ENCODE results near the gene CERS5.
"Not testable (repeated sequence)": the region's sequence is repeated elsewhere in the genome, so short reads cannot be mapped to it uniquely, and the experiment has no call there.

The CERS5 gene

DNA sequence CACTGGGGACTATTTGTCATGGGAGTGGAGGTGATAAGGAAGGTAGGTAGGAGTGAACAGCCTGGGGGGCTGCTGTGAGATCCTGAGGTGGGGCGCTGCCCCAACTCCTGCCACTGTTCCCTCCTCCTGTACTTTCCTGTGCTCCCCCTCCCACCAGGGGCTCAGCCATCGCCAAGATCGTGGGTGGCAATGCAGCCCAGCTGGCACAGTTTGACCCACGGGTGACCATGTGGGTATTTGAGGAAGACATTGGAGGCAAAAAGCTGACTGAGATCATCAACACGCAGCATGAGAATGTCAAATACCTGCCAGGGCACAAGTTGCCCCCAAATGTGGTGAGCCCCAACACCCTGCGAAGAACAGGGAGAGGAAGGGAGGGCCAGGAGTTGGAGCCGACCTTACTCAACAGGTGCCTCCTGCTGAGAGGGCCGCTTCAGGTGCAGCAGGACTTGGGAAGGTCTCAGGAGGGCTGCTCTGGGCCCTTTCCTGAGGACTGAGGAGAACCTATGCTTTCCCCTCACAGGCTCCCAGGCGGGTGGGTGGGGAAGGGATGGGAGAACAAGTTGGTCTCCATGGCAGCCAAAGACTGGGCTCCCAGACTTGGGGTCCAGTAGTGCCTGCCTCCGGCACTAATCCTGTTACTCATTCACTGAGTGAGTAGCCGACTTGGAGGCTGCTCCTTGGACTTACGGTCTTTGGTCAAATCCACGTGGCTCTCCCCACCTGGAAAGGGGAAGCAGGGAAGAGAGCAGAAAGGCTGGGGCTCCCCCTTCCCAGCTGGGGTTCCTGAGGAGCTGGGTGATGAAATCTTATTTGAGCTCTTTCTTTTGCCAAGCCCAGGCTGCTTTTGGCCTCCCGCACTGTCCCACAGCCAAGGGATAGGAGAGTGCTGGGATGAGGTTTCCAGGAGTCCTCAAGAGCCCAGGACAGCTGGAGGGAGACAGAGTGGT, 62.5 kb downstream of the CERS5 start:
- in situ Hi-C loops (cut with MboI; ENCODE audit: low sequenced_read_pairs), result no loop called here

DNA sequence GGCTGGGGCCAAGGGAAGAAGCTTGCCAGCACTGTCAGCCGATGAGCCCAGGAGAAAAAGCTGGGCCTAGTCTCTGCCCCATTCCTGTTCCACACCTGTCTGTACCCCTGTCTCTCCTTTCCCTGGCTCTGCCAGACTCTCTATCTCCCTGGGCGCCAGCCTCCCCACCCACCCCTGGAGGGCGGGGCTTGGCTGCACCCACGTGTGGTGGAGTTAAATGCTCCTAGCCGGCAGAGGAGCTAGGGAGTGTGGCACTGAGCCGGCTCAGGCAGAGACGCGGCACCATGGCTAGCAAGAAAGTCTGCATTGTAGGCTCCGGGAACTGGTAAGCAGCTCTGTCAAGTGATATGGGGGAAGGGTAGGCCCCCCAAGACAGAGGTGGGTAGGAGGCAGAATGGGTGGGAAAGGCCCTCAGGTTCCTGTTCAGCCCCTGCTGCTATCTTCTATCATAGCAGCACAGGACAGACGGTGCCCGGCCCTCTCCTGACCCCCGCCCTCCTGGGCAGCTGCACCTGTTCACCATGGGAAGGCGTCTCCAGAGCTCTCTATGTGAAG, 63.3 kb downstream of the CERS5 start, which contains the start of gene GPD1:
TSS of gene GPD1 (plus strand) at position 242 of the 555 bp plus-strand sequence. CDS start at position 285, 43 bp downstream.
- in situ Hi-C loops (cut with MboI; ENCODE audit: low sequenced_read_pairs), result no loop called here

- in situ Hi-C loops (cut with MboI; ENCODE audit: low sequenced_read_pairs), result no loop called here
These were observed 63.8 kb downstream of the CERS5 start for GRCh38 chr12:50103351-50103750.

- in situ Hi-C loops (cut with MboI; ENCODE audit: low sequenced_read_pairs), result no loop called here
These were observed 64.4 kb downstream of the CERS5 start for GRCh38 chr12:50102646-50103309.

- in situ Hi-C loops (cut with MboI; ENCODE audit: low sequenced_read_pairs), result no loop called here
These were observed 65.0 kb downstream of the CERS5 start for GRCh38 chr12:50102131-50102531.

DNA sequence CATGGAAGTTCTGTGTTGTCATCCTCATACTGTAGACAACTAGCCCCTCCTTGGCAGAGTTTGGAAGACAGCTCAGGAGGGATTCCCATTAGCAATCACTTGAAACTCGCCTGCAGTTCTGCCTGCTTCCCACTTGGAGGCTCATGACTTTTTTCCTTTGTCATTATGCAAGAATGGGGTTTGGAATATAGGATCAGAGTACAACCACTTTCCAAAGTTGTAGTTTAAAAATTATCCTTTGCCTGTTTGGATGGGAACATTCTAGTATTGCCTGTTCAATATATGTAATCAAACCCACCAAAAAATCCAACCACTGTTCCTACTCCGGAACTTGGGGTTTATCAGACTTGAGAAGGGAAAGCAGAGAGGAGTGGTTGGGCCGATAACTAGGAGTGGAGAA, 65.5 kb downstream of the CERS5 start:
- in situ Hi-C loops (cut with MboI; ENCODE audit: low sequenced_read_pairs), result no loop called here

- in situ Hi-C loops (cut with MboI; ENCODE audit: low sequenced_read_pairs), result no loop called here
These were observed 66.6 kb downstream of the CERS5 start for GRCh38 chr12:50100561-50100960.

- in situ Hi-C loops (cut with MboI; ENCODE audit: low sequenced_read_pairs), result no loop called here
These were observed 67.7 kb downstream of the CERS5 start for GRCh38 chr12:50099302-50100008.

- in situ Hi-C loops (cut with MboI; ENCODE audit: low sequenced_read_pairs), result no loop called here
These were observed 69.2 kb downstream of the CERS5 start for GRCh38 chr12:50097952-50098351.

GRCh38 chr12:50090391-50090790, 76.8 kb downstream of the CERS5 start:
- in situ Hi-C loops (cut with MboI; ENCODE audit: low sequenced_read_pairs), result no loop called here

DNA sequence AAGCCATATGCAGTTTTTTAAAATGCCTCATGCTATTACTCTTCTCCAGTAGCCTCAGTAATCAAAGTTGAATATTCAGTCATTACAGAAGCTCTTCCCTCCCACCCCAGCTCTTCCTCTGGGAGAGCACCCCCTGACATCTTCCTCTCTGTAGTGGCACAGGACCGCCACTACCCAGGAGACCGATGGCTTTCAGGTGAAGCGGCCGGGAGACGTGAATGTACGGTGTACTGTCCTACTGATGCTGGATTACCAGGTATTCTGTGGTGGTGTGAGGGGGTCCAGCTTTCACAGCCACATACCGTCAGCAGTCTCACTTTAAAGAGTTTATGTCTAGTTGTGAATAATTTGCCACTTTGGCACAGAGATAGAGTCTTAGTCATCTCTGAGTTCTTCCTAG, 77.4 kb downstream of the CERS5 start:
- in situ Hi-C loops (cut with MboI; ENCODE audit: low sequenced_read_pairs), result no loop called here

DNA sequence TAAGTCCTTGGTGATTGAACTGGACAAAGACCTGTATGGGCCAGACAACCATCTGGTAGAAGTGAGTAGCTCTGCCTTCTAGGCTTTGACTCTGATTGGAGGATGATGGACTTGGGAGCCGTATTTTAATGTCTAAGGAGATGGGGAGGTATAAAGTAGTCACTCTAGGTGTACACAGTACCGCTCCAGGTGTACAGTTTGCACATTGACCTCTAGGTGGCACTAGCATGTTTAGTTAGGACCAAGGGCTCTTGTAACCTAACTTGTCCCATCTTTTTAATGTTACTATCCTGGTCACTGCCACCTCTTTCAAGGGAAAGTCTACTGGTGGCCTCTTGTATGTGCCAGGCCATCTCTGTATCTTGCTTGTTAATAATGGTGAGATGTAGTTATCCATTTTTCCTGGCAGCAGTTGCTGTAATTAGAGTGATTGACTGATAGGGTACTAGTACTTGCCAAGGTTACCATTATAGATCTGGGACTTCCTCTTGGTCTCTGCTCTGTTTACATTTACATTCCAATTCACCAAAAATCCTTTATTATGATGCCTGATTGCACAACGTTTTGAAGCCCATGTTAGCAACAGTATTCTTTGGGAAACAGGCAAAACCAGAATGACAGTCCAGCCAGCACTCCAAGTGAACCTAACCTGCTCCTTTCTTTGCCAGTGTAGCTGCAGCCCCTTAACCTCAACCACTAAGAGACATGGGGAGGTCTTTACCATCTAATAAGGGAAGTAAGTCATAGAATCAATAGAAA, 78.4 kb downstream of the CERS5 start:
- in situ Hi-C loops (cut with MboI; ENCODE audit: low sequenced_read_pairs), result no loop called here

GRCh38 chr12:50087995-50088394, 79.2 kb downstream of the CERS5 start:
- in situ Hi-C loops (cut with MboI; ENCODE audit: low sequenced_read_pairs), result no loop called here

GRCh38 chr12:50087151-50087550, 80.0 kb downstream of the CERS5 start:
- in situ Hi-C loops (cut with MboI; ENCODE audit: low sequenced_read_pairs), result no loop called here

DNA sequence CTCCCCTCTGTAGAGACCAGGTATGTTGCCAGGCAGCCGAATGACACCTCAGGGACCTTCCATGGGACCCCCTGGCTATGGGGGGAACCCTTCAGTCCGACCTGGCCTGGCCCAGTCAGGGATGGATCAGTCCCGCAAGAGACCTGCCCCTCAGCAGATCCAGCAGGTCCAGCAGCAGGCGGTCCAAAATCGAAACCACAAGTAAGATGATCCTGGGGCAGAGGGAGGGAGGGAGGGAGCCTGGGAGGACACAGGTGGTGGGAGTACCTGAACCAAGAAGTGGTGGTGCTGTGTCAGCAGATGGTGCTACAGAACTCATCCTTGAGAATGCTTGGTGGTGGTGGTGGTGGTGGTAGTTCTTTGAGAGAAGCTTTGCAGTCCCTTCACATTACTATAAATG, 81.0 kb downstream of the CERS5 start:
- in situ Hi-C loops (cut with MboI; ENCODE audit: low sequenced_read_pairs), result no loop called here

GRCh38 chr12:50085615-50086072, 81.5 kb downstream of the CERS5 start:
- in situ Hi-C loops (cut with MboI; ENCODE audit: low sequenced_read_pairs), result no loop called here

DNA sequence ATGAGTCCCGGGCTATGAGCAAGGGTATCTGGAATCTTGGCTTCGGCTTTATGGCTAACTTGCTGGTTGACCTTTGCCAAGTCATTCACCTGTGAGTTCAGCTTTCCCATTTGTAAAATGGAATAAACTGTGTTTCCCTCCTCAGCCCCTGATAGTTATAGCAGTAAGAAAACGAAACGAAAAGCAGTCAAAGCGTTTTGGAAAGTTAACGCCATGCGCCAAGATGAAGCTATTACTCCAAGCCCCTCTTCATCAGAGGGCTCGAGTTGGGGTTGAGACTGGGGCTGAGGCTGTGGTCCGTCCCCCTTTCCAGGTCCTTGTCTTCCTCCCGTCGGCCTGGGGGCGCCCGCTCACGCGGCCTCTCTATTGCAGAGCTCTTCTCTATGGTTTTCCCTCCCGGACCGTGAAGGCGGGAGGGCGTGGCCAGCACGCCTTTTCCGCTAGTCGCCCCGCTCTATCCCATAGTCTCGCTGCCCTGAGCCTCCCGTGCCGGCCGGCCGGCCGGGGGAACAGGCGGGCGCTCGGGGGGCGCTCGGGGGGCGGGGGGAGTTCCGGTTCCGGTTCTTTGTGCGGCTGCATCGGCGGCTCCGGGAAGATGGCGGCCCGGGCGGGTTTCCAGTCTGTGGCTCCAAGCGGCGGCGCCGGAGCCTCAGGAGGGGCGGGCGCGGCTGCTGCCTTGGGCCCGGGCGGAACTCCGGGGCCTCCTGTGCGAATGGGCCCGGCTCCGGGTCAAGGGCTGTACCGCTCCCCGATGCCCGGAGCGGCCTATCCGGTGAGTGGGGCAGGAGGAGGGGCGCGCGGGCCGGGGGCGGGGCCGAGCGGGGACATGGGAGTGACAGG, 82.2 kb downstream of the CERS5 start, which contains the start of gene SMARCD1:
TSS of gene SMARCD1 (plus strand) at position 568 of the 840 bp plus-strand sequence. CDS start at position 596, 28 bp downstream.
- in situ Hi-C loops (cut with MboI; ENCODE audit: low sequenced_read_pairs), result no loop called here

DNA sequence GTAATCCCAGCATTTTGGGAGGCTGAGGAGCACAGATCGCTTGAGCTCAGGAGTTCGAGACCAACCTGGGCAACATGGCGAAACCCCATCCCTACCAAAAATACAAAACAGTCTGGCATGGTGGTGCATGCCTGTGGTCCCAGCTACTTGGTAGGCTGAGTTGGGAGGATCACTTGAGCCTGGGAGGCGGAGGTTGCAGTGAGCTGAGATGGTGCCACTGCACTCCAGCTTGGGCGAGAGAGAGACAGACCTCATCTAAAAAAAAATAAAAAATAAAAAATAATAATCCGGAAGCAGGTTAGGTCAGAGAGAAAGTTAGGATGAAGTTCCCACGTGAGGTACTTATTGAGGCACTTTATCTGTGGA, 82.8 kb downstream of the CERS5 start:
- in situ Hi-C loops (cut with MboI; ENCODE audit: low sequenced_read_pairs), result not testable (repeated sequence)

DNA sequence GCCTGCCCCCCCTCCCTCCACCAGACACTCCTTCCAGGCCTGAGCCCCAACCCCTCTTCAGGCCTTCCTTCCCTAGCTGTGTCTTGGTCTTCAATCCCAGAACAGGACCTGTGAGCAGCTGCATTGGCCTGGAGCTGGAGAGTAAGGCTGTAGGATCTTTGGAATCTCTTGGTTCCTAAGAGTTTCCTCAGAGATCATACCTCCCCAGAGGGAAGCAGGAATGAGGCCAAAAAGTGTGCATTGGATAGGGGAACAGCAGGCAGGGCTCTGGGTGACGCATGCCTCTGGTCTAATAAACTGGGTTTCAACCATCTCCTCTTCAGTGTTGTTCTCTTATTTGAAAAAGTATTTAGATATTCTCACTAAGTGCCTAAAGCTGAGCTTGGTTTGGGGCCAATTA, 83.9 kb downstream of the CERS5 start:
- in situ Hi-C loops (cut with MboI; ENCODE audit: low sequenced_read_pairs), result no loop called here

Measured in HL-60/S4 treated with retinoic acid at 250 ng/mL for 4 days and 3 days (cell line).